NOMO-1 (cell line): ENCODE results near the gene FAM53B.

ENCODE experiments used
- DNase-seq, 2 experiments: peaks; one replicate each; lab custom pipeline; 2025; ENCODE audit not compliant: unreplicated experiment in 2 of 2; lab: John Stamatoyannopoulos, UW

Gene FAM53B

DNA sequence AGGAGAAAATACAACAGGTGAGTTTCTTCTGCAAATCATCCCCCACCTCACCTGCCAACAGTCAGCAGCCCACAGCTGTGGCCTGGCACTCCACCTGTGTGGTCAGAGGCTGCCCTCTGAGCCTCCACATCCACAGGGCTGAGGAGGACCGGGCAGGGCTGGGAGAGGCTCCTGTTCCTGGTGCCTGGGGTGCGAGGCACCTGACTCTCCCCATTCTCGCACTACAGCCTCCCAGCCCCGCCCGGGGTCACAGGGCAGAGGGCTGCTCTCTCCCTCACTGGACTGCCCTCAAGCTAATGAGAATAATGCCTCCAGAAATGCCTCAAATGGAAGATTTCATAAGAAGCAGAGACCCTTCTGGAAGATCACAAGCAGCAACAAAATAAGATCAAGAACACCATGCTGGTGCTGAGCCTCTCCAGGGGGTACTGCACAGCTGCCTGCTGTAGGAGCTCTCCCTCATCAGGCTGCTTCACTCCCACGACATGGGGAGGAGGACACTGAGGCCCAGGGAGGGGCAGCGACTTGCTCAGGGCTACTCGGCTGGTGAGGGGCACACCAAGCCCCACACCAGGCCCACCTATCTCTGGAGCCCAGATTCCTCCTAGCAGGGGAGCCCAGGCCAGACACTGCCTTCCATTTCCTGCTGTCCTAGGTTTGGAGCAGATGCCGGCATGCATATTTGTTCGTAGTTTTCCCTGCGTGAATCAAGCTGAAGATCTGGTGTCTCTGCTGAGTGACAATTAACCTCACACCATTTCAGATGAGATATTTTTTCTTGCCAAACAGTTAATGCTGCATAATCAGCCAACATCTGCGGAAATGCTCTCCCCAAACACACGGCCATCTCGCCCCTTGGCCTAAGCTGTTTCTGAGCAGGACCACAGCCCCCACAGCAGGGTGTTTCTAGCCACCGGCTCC lies 76.5 kb downstream of the FAM53B start:
- DNase-seq: no peak

DNA sequence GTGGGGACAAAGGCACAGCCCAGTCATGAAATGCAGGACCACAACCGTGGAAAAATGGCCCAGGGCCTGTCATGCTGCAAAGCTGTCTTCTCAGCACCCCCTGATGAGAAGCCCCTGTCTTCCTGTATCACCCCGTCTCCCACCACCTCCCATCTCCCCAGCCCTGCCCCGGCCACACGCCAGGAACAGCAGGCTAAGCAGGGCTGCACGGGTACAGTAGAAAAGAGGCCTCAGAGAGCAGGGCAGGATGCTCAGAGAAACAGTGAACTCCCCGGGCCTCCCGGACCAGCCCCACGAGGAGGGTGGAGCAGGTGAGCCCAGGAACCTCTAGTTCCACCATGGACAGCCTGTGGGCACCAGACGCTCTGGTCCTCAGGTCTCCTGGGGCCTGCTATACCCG lies 77.7 kb downstream of the FAM53B start:
- DNase-seq: no peak

DNA sequence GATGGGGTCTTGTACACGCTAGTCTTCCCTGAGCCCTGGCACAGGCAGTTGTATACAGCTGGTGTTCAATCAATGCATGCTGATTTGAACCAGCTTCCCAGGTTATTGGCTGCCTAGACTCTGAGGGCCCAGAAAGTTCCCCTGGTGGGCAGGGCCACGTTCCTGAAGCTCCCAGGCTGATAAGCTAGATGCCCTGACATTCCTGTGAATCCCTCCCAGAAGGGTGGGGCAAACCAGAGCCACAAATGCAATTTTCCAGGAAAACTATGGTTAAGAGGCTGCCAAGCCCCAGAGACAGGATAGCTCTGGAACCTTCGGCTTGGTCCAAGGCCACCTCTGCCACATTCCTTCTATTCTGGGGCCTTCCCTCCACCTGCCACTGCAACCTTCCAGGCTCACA lies 78.2 kb downstream of the FAM53B start:
- DNase-seq: no peak

DNA sequence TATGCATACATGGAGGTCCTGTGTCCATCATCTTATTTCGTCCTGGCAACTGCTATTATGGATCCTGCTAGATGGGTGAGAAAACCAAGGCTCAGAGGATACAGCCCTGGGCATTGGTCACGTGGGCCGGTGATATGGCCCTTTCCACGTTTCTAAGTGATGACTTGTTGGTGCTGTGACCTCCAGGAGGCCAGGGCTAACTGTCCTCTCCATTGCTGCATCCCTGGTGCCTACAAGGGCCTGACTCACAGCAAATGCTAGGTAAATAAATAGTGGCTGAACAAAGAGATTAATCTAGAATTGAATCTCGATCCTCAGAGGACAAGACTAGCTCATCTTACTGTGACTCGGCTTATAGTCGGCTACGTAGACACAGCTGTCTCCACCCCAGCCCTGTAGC lies 78.6 kb downstream of the FAM53B start:
- DNase-seq: no peak

DNA sequence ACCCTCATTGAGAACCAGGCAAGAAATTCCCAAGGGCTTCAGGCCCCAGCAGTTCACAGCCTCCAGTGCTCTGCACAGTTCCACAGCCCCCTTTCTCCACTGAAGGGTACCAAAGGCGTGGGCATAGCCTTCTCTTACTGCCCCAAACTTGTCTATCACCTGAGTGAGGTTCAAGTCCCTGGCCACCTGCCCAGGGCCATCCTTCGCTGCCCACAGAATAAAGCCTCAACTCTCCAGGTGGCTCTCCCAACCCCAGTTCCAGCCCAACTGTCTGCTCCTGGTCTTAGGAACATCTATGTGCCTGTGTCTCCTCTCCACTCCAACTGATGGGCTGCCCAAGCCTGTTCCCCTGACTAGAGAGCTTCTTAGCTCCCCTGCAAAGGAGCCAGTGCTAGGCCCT lies 79.1 kb downstream of the FAM53B start:
- DNase-seq: no peak

DNA sequence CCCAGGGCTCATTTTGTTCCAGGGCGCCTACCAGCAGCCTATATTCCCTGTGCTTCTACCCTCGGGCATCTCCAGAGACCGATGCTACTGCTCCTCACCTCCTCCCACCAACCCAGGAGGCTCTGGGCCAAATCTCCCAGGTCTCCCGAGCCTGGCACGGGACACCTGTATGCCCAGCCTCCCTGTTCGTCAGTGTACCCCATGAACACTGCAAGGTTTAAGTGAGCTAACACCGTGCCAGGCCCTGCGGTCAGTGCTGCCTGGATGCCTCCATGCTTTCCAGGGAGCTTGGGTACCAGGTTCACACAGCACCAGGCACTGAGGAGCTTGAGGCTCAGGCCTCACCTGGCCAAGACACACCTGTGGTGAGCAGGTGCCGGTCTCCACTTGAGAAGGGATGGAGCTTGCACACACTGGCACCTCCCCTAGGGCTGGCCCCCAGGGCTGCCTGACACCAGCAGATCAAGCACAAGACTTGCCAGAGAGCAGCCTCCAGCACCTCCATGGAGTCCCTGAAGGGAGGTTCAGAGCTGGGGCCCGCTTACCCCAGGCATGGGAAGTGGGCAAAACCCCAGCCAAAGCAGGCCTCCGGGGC lies 80.3 kb downstream of the FAM53B start:
- no peak for DNase-seq

DNA sequence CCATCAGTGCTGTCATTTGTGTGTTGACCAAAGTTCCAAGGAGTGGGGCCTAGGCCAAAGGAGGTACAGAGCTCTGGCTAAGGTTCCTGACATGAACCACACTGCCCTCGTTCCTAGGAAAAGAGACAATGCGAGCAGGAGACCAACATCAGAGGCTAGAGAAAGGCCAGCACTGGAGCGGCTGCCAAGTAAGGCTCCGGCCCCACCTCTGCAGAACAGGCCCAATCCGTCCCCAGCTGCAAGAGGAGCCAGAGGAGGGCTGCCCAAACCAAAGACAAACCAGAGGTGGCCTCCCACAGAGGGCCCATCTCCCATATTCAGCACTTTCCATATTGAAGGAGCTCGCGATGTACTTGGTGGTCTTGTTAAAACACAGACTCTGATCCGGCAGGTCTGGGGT lies 81.0 kb downstream of the FAM53B start:
- DNase-seq: no peak

DNA sequence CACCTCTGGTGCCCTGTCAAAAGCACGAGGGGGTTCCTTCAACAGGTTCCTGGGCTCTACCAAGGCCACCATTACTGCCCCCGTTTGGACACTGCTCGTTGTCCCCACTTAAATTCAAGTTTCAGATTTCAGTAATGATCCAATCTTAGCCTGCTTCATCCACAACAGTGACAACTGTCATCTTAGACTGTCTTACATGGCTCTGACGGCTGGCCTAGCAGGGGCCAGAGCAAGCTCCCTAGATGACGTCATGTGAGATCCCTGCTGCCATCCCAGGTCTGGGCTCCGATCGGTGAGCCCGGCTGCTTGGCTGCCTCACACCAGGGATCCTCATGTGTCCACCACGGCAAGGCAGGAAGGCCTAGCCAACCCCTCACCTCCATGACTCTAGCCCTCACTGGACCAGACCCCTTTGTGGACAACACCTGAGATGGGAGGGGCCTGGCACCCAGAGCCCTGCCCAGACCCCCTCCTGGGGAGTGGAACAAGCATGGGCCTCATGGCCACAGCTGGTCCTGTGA lies 82.5 kb downstream of the FAM53B start:
- no peak for DNase-seq

DNA sequence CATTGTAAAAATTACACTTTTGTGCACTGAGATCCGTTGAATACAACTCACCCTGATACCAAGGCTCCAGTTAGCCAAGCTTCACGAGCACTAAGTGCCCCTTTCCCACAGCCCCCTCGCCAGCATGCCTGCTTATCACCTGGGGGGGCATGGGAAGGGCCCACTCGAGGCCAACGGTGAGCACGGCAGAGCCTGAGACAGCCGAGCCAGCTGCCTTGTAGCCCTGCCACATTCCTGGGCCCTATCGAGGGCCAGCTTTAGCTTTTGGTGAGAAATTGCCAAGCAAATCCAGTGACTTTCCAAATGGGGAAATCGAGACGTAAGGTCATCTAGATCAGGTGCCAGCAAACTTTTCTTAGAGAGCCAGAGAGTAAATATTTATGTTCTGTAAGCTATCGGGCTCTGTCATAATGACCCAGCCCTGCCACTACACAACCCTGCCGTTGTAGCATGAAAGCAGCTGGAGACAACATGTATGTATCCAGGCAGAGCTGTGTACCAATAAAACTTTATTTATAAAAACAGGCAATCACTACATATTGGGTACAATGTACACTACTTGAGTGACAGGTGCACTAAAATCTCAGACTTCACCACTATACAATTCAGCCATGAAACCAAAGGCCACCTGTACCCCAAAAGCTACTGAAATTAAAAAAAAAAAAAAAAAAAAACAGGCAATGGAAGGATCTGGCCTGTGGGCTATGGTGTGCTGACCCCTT lies 83.6 kb downstream of the FAM53B start:
- DNase-seq: no peak

DNA sequence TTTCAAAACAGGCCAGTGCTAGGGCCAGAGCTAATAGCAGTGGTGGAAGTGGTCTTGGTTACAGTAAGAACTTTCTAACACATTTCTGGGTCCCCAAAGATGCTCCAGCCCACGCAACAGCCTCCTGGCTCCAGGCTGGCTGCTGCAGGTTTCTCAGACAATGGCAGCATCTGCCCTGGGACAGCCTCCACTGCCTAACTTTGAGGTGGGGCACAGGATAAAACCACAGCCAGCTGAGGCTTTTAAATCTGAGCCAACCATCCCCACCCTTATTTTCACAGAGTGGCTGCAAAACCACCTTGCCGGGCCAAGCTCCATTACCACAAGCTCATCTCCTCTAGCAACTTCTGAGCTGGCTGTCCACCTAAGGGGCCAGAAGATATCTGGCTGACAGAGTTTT lies 84.8 kb downstream of the FAM53B start:
- no peak for DNase-seq

DNA sequence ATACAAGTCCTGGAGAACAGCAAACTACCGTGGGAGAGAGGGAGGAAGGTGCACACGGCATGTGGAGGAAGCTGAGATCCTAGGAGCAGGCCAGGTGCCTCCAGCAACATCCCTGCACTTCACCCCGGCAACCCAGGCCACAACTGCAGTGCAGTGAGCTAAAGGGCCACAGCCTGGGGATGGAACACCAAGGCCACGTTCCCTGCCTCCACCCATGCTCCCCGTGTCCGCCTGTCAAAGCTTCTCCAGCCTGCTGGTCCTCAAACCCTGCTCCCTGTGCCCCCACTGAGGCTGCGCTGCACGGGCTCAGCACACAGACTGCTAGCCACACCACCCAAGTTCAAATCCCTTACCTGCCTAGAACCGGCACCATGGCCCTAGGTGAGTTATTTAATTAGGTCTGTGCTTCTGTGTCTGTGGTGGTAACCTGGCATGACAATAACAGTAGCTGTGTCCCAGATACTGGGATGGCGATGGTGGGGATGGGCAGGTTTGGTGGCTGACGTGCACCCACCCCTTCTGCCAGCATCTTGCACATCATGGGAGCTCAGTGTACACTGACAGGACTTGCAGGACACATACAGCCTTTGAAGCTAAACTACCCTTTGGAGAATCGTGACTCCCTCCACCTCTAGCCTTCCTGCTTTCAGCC lies 85.5 kb downstream of the FAM53B start:
- DNase-seq: no peak

DNA sequence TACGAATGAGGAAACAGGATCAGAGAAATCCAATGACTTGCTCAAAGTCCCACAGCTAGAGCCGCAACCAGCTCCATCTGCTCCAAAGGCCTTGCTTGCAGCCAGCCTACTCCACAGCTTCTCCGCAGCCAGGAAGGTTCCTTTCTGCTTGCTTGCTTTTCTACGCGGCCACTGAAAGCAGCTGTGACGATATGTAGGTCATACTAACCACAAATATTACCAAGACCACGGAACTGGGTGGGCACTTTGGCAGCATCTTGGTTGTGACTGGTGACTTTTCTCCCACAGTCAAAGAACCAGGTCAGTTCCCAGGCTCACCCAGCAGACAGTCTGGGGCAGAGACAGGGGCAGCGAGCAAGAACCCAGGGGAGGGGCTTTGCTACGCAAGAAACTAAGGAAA lies 86.4 kb downstream of the FAM53B start:
- DNase-seq: no peak

DNA sequence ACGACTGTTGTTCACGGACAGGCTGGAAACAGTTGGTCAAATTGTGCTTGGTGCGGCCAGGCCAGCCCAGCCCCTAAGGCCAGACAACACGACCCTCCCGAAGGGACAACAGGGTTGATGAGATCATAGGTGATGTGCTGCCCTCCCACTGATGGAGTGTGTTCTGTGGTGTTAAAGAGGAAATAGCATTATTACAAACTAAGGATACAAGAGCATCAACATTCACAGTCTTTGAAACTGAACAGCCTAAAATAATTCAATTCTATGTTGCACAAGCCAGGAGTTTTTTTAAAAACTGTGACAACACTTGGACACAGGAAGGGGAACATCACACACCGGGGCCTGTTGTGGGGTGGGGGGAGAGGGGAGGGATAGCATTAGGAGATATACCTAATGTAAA lies 87.6 kb downstream of the FAM53B start:
- no peak for DNase-seq

DNA sequence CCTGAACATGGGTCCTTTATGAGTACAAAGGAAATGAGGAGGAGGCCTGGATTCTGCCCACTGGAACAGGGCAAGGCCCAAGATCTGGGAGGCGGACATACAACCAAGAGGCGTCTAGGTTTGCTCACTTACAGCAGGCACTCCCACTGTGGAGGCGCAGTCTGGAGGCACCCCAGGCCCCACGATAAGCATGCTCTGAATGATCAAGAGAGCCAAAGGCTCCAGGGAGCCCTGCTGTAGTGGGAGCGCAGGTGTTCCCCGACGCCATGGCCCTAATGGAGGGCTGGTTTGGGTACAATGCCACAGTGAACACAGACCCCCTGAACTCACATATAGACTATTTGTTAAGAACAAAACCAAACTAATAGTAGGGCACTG lies 88.1 kb downstream of the FAM53B start:
- no peak for DNase-seq

DNA sequence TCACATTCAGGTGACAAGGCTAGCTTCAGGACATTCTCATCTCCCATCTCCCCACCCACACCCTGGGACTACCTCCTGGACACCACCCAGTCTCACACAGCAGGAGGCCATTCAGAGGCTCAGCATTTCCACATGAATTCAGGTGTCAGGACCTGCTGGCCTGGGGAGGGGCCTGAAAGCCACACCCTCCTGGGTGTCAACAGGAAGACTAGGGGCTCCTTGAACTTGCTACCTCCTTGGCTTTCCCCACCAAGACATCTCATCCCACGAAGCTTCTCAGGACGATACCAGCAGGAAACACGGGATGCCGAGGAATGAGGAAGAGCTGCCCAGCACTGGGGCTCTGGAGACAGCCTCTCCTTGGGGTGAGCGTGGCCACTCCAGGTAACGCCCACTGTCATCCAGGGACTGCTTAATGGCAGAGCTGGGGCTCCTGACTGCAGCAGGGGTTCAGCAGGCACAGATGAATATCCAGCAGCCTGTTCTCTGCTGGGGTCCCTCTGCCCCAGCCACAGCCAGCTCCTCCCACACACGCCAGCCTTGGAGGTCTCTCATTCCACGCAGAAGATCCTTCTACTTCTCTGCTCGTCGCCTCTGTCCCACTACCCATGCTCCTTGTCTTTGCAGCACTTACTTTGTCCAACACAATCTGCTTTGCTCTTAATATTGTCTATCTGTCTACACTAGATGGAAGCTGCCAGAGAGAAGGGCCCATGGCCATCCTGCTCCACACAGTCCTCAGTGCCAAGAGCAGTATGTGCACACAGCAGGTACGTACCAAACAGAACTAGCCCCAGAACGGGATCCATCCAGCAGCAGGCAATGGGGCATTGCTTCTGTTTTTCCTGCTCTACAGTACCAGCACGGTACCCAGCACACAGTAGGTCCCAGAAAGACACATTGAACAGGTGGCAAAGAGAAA lies 88.7 kb downstream of the FAM53B start:
- DNase-seq: no peak

DNA sequence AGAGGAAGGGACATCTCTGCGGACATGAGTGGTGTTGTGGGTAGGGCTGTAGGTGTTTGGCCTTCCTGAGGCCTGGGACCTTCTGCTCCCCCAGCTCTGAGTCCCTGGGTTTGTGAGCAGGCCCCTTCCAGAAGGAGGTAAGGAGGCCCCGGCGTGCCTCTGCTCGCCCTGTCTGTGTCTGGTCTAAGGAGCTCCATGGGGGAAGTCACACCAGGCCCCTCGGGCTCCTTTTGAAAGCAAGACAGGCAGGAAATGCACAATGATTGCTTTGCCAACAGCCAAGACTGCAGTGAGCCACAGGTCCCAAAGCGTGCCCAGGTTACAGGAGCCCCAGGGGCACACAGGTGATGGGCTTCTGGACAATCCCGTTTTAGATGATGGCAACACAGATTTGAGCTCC lies 89.5 kb downstream of the FAM53B start:
- no peak for DNase-seq

DNA sequence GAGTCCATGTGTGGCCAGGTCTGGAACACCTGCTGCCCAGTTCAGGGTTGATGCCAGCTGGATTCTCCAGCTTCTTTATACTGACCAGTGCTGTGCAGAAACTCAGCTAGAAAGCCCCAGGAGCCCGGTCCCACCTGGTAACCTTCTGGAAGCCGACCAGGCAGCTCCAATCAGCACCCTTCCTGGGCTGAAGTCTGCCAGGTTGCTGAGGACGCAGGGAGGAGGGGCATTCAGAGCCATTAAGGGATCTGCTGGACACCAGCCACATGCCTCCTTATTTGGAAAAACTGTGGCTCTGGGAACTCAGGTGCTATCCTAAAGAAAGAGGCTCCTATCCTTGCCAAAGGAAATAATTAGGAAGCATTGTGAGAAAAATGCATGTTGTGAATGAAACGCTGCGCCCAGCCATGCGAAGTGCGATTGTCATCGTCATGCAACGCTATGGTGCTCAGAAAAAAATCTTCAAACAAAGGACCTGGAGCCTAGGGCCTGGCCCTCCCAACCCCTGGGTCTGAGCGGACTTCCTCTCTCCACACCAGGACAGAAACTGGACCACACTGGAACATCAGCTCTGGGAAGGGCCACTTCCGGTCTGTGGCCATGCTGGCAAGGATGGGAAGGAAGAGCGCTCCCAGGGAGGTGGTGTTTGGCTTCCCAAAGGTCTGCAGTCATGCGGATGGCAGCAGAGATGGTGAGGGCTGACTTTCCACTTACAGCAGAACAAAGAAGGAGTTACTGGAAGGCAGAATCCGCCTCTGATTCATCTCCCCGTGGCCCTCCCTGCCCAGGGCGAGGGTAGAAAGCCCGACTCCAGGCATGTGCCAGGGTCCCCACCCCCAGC lies 90.1 kb downstream of the FAM53B start:
- no peak for DNase-seq

DNA sequence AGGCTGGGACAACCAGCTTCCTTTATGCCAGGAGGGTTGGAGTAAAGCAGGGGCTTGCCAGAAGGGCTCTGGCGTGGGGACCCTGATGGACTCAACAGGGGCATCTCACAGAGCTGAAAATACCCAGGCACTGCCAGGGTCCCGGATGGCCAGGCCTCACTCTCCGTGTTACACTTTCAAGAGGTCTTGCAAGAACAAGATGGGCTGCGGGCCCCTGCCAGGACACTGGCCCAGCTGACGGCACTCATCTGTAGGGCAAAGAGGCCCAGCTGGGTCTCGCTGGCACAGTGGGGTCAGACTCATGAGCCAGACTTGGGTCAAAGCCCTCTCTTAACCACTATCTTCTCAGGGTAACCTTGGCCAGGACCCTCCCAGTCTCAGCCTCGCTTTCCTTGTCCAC lies 90.9 kb downstream of the FAM53B start:
- no peak for DNase-seq

DNA sequence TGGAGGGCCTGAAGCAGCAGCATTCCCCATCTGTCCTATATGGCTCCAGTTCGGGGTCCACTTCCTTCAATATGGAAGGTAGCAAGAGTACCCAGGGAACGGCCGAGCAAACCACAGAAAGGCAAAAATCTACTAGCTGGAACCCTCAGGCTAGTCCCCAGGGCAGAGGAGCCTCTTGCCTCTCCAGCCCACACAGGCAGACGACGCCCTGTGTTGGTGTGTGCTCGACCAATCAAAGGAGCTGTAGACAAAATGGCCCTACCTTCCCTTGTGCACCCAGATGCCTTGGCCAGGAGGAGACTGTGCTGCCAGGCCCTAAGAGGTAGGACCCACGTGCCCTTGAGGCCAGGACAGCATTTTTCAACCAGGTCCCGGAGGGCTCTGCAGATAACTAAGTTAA lies 91.5 kb downstream of the FAM53B start:
- no peak for DNase-seq
